Measurements from ENCODE around the gene ATOSA.

The ATOSA gene

GRCh38 chr15:52680041-52680391, 828 bp upstream of the ATOSA start:
- peaks cover 7% of the 10 kb centered on the region for H3K27me3 ChIP-seq (ENCODE audit: insufficient read depth, low read length, poor library complexity)
- peak overlapping the region; percentile 20 to 96; a peak in 3 of 4 replicates for H3K4me3 ChIP-seq (ENCODE audit: low read depth in 1 of 2, low read length in 2 of 2)
- TF ChIP-seq CTCF (IDR thresholded peaks at IDR 0.05; ENCODE audit: borderline replicate concordance, extremely low read depth, low read length, poor library complexity, severe bottlenecking) (no peak), EZH2 (IDR thresholded peaks at IDR 0.05; ENCODE audit: borderline replicate concordance, low read depth, low read length, severe bottlenecking) (no peak)
- H3K9me3 ChIP-seq (ENCODE audit: insufficient read depth, low read length, severe bottlenecking): no peaks in the 10 kb centered on the region
- H3K9ac ChIP-seq (ENCODE audit: low read depth, low read length): peak overlapping the region; percentile 84
- H2AFZ ChIP-seq (ENCODE audit: low read depth, low read length): peak overlapping the region; percentile 85
- peaks cover 32% of the 10 kb centered on the region for H3K4me1 ChIP-seq (ENCODE audit: insufficient read depth, low read length)
- no peak for DNase-seq
- H3K4me2 ChIP-seq (ENCODE audit: insufficient read depth, low read length): peak overlapping the region; percentile 77
- peaks cover 10% of the 10 kb centered on the region for H3K36me3 ChIP-seq (ENCODE audit: insufficient read depth, low read length)
- ATAC-seq (ENCODE audit: insufficient read depth, low read depth): no peak
- peaks cover 19% of the 10 kb centered on the region for H3K79me2 ChIP-seq (ENCODE audit: insufficient read depth, low read length)
- no peak overlapping the region for H3K27ac ChIP-seq (ENCODE audit: low read length)
- no peaks in the 10 kb centered on the region for H4K20me1 ChIP-seq (ENCODE audit: insufficient read depth, low read length)

GRCh38 chr15:52678468-52679231, 538 bp downstream of the ATOSA start:
- no peaks in the 10 kb centered on the region for H3K9me3 ChIP-seq (ENCODE audit: insufficient read depth, low read length, severe bottlenecking)
- DNase-seq: peak; percentile 60
- peak; percentile 70 for ATAC-seq (ENCODE audit: insufficient read depth, low read depth)
- H3K4me1 ChIP-seq (ENCODE audit: insufficient read depth, low read length): peaks cover 32% of the 10 kb centered on the region
- H3K4me2 ChIP-seq (ENCODE audit: insufficient read depth, low read length): peak overlapping the region; percentile 77
- peaks cover 21% of the 10 kb centered on the region for H3K79me2 ChIP-seq (ENCODE audit: insufficient read depth, low read length)
- peak overlapping the region; percentile 83 to 96 for H3K4me3 ChIP-seq (ENCODE audit: low read depth in 1 of 2, low read length in 2 of 2)
- peak overlapping the region; percentile 85 for H3K27ac ChIP-seq (ENCODE audit: low read length)
- H3K36me3 ChIP-seq (ENCODE audit: insufficient read depth, low read length): peaks cover 12% of the 10 kb centered on the region
- no peaks in the 10 kb centered on the region for H4K20me1 ChIP-seq (ENCODE audit: insufficient read depth, low read length)
- peaks cover 7% of the 10 kb centered on the region for H3K27me3 ChIP-seq (ENCODE audit: insufficient read depth, low read length, poor library complexity)
- H2AFZ ChIP-seq (ENCODE audit: low read depth, low read length): peak overlapping the region; percentile 85
- TF ChIP-seq EZH2 (IDR thresholded peaks at IDR 0.05; ENCODE audit: borderline replicate concordance, low read depth, low read length, severe bottlenecking) (no peak), CTCF (IDR thresholded peaks at IDR 0.05; ENCODE audit: borderline replicate concordance, extremely low read depth, low read length, poor library complexity, severe bottlenecking) (no peak)
- H3K9ac ChIP-seq (ENCODE audit: low read depth, low read length): peak overlapping the region; percentile 84

GRCh38 chr15:52677593-52678467, 1.4 kb downstream of the ATOSA start:
- H3K9ac ChIP-seq (ENCODE audit: low read depth, low read length): peak overlapping the region; percentile 84
- peak overlapping the region; percentile 85 for H3K27ac ChIP-seq (ENCODE audit: low read length)
- H2AFZ ChIP-seq (ENCODE audit: low read depth, low read length): peak overlapping the region; percentile 85
- H3K79me2 ChIP-seq (ENCODE audit: insufficient read depth, low read length): peaks cover 21% of the 10 kb centered on the region
- H4K20me1 ChIP-seq (ENCODE audit: insufficient read depth, low read length): no peaks in the 10 kb centered on the region
- H3K9me3 ChIP-seq (ENCODE audit: insufficient read depth, low read length, severe bottlenecking): no peaks in the 10 kb centered on the region
- peak overlapping the region; percentile 83 to 96 for H3K4me3 ChIP-seq (ENCODE audit: low read depth in 1 of 2, low read length in 2 of 2)
- DNase-seq: peak; percentile 56
- H3K4me2 ChIP-seq (ENCODE audit: insufficient read depth, low read length): peak overlapping the region; percentile 77
- peaks cover 32% of the 10 kb centered on the region for H3K4me1 ChIP-seq (ENCODE audit: insufficient read depth, low read length)
- ATAC-seq (ENCODE audit: insufficient read depth, low read depth): peak; percentile 57
- H3K27me3 ChIP-seq (ENCODE audit: insufficient read depth, low read length, poor library complexity): peaks cover 7% of the 10 kb centered on the region
- H3K36me3 ChIP-seq (ENCODE audit: insufficient read depth, low read length): peaks cover 14% of the 10 kb centered on the region
- TF ChIP-seq EZH2 (IDR thresholded peaks at IDR 0.05; ENCODE audit: borderline replicate concordance, low read depth, low read length, severe bottlenecking): no peak
- TF ChIP-seq CTCF (IDR thresholded peaks at IDR 0.05; ENCODE audit: borderline replicate concordance, extremely low read depth, low read length, poor library complexity, severe bottlenecking): peak; percentile 57

Data from DND-41 (cell line).